HEK293 (cell line): Measurements from ENCODE around the gene SCN8A.

ENCODE experiments used
- CTCF ChIA-PET: fragments of 350-600 bp; formaldehyde crosslinking; extraction: SDS; loops from one replicate; lab custom pipeline; 2021; ENCODE audit warnings: antibody characterized with exemption; lab: Yijun Ruan, JAX
- POLR2A ChIA-PET: fragments of 300-600 bp; formaldehyde crosslinking; extraction: SDS; loops from one replicate; lab custom pipeline; 2020; ENCODE audit warnings: antibody characterized with exemption, inconsistent platforms; lab: Yijun Ruan, JAX
- H3K27ac ChIP-seq: fragments of 200-500 bp; sonication (Bioruptor generic); 2 replicates; pipeline ENCODE4 v1.5.1; 2014; ENCODE audit warnings: low read depth, low read length, control low read depth, inconsistent platforms; ENCODE audit errors: extremely low read depth
- H3K36me3 ChIP-seq, 2 experiments: fragments of 200-500 bp in 1 of 2; sonication (Bioruptor generic) in 1 of 2; 1 replicate in 1 of 2; 2 replicates in 1 of 2; pipeline ENCODE4 v1.5.1; 2014 to 2017; ENCODE audit warnings: inconsistent platforms in 2 of 2, low read length in 2 of 2; ENCODE audit not compliant: control insufficient read depth in 2 of 2, insufficient read depth in 1 of 2
- H3K4me1 ChIP-seq: fragments of 200-500 bp; sonication (Bioruptor generic); 2 replicates; pipeline ENCODE4 v1.5.1; 2014; ENCODE audit warnings: mild to moderate bottlenecking, low read length, inconsistent platforms; ENCODE audit not compliant: control insufficient read depth, insufficient read depth
- H3K4me3 ChIP-seq: 2 replicates; pipeline ENCODE4 v1.5.1; 2011; ENCODE audit warnings: low read depth, mild to moderate bottlenecking, control low read depth, low read length, moderate library complexity
- H3K9me3 ChIP-seq: fragments of 200-500 bp; sonication (Bioruptor generic); 2 replicates; pipeline ENCODE4 v1.5.1; 2014; ENCODE audit warnings: low read depth, low read length, inconsistent platforms; ENCODE audit not compliant: control insufficient read depth, insufficient read depth
- BCL11A ChIP-seq: fragments of 450-650 bp; formaldehyde crosslinking; IDR thresholded peaks from 2 replicates; pipeline ENCODE4 v1.5.1; 2016; ENCODE audit warnings: low read depth, missing biosample characterization, missing genetic modification characterization
- EGR2 ChIP-seq: fragments of 450-650 bp; formaldehyde crosslinking; IDR thresholded peaks from 2 replicates; pipeline ENCODE4 v1.5.1; 2016; ENCODE audit warnings: low read depth, missing biosample characterization, missing genetic modification characterization
- GLI2 ChIP-seq: fragments of 450-650 bp; formaldehyde crosslinking; IDR thresholded peaks from 2 replicates; pipeline ENCODE4; 2017; ENCODE audit warnings: missing biosample characterization, missing genetic modification characterization, low read depth, borderline replicate concordance
- KLF10 ChIP-seq: fragments of 450-650 bp; IDR thresholded peaks from 2 replicates; pipeline ENCODE4 v1.5.1; 2018; ENCODE audit warnings: missing biosample characterization, mild to moderate bottlenecking, missing genetic modification characterization
- MYNN ChIP-seq: fragments of 450-650 bp; formaldehyde crosslinking; IDR thresholded peaks from 2 replicates; pipeline ENCODE4 v1.5.1; 2016; ENCODE audit warnings: missing biosample characterization, missing genetic modification characterization, borderline replicate concordance
- SP2 ChIP-seq: fragments of 450-650 bp; formaldehyde crosslinking; IDR thresholded peaks from 2 replicates; pipeline ENCODE4 v1.5.1; 2016; ENCODE audit warnings: missing biosample characterization, missing genetic modification characterization
- SP7 ChIP-seq: fragments of 450-650 bp; formaldehyde crosslinking; IDR thresholded peaks from 2 replicates; pipeline ENCODE4 v1.5.1; 2016; ENCODE audit warnings: missing biosample characterization, missing genetic modification characterization
- ZBTB17 ChIP-seq: fragments of 450-650 bp; formaldehyde crosslinking; IDR thresholded peaks from 2 replicates; pipeline ENCODE4 v1.5.1; 2016; ENCODE audit warnings: missing biosample characterization, missing genetic modification characterization
- ZFP37 ChIP-seq: fragments of 450-650 bp; formaldehyde crosslinking; IDR thresholded peaks from 2 replicates; pipeline ENCODE4 v1.5.1; 2016; ENCODE audit warnings: missing biosample characterization, missing genetic modification characterization
- ZFP41 ChIP-seq: fragments of 450-650 bp; formaldehyde crosslinking; IDR thresholded peaks from 2 replicates; pipeline ENCODE4 v1.5.1; 2016; ENCODE audit warnings: missing biosample characterization, missing genetic modification characterization, borderline replicate concordance
- ZFP69B ChIP-seq: fragments of 450-650 bp; formaldehyde crosslinking; IDR thresholded peaks from 2 replicates; pipeline ENCODE4 v1.5.1; 2016; ENCODE audit warnings: missing biosample characterization, missing genetic modification characterization
- ZNF140 ChIP-seq: fragments of 450-650 bp; formaldehyde crosslinking; IDR thresholded peaks from 2 replicates; pipeline ENCODE4 v1.5.1; 2016; ENCODE audit warnings: missing biosample characterization, missing genetic modification characterization
- ZNF175 ChIP-seq: fragments of 450-650 bp; formaldehyde crosslinking; IDR thresholded peaks from 2 replicates; pipeline ENCODE4 v1.5.1; 2016; ENCODE audit warnings: missing biosample characterization, missing genetic modification characterization
- ZNF302 ChIP-seq: fragments of 450-650 bp; formaldehyde crosslinking; IDR thresholded peaks from 2 replicates; pipeline ENCODE4 v1.5.1; 2016; ENCODE audit warnings: missing biosample characterization, missing genetic modification characterization, low read depth
- ZNF433 ChIP-seq: fragments of 450-650 bp; formaldehyde crosslinking; IDR thresholded peaks from 2 replicates; pipeline ENCODE4 v1.5.1; 2016; ENCODE audit warnings: missing biosample characterization, missing genetic modification characterization, low read depth
- ZNF510 ChIP-seq: fragments of 450-650 bp; formaldehyde crosslinking; IDR thresholded peaks from 2 replicates; pipeline ENCODE4 v1.5.1; 2018; ENCODE audit warnings: mild to moderate bottlenecking, missing genetic modification characterization, missing biosample characterization; ENCODE audit not compliant: insufficient replicate concordance
- ZNF518A ChIP-seq: fragments of 450-650 bp; formaldehyde crosslinking; conservative IDR thresholded peaks from 2 replicates; pipeline ENCODE4 v1.5.1; 2016; ENCODE audit warnings: low read depth, missing biosample characterization, missing genetic modification characterization
- ZNF544 ChIP-seq: fragments of 450-650 bp; formaldehyde crosslinking; IDR thresholded peaks from 2 replicates; pipeline ENCODE4 v1.5.0; 2017; ENCODE audit warnings: missing biosample characterization, missing genetic modification characterization
- ZNF600 ChIP-seq: fragments of 450-650 bp; formaldehyde crosslinking; IDR thresholded peaks from 2 replicates; pipeline ENCODE4 v1.5.1; 2016; ENCODE audit warnings: missing biosample characterization, missing genetic modification characterization
- ZNF621 ChIP-seq: fragments of 450-650 bp; formaldehyde crosslinking; IDR thresholded peaks from 2 replicates; pipeline ENCODE4 v1.5.1; 2017; ENCODE audit warnings: missing biosample characterization, missing genetic modification characterization
- ZNF624 ChIP-seq: fragments of 450-650 bp; formaldehyde crosslinking; IDR thresholded peaks from 2 replicates; pipeline ENCODE4 v1.5.1; 2017; ENCODE audit warnings: missing biosample characterization, missing genetic modification characterization
- ZNF629 ChIP-seq: fragments of 450-650 bp; formaldehyde crosslinking; IDR thresholded peaks from 2 replicates; pipeline ENCODE4 v1.5.1; 2017; ENCODE audit warnings: missing biosample characterization, missing genetic modification characterization
- ZNF654 ChIP-seq: fragments of 450-650 bp; formaldehyde crosslinking; IDR thresholded peaks from 2 replicates; pipeline ENCODE4 v1.5.1; 2016; ENCODE audit warnings: low read depth, missing biosample characterization, missing genetic modification characterization
- ZNF692 ChIP-seq: fragments of 450-650 bp; formaldehyde crosslinking; IDR thresholded peaks from 2 replicates; pipeline ENCODE4 v1.5.1; 2016; ENCODE audit warnings: missing biosample characterization, missing genetic modification characterization
- ZNF76 ChIP-seq: fragments of 450-650 bp; formaldehyde crosslinking; IDR thresholded peaks from 2 replicates; pipeline ENCODE4; 2016; ENCODE audit warnings: low read depth, missing biosample characterization, missing genetic modification characterization, borderline replicate concordance
- TF ChIP-seq, protein P1 (sequence below): fragments of 450-650 bp; formaldehyde crosslinking; IDR thresholded peaks from 2 replicates; pipeline ENCODE4; 2016; ENCODE audit warnings: missing biosample characterization, missing genetic modification characterization

The SCN8A gene

DNA sequence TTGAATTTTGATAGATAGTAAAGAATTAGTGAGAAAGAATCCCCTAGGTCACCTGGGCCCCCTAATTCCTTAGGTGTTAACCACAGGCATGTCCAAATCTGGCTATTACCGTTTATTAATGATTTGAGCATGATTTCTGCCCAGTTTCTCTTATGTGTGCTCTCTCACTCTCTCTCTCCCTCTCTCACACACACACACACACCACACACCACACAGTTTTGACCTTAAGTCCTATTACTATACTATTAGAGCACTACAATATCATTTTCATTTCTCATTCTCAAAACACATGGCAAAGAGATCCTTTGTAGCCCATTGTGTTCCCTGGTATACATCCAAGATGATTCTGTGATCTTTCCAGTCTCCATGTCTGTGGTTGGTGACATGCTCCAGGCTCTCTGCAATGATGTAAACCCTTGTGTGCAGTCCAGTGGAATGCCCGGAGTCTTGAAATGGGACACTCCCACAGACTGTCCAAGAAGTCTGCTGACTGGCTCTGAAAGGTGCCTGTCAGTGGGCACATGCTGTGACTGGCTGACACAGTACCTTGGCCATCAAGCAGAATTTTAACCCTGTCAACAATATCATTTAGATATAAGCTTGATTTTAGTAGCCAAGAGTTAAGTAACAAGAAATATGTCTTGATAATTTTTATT is 161.3 kb downstream of the SCN8A start:
- TF ChIP-seq ZNF510 (no peak), GLI2 (tag by site-specific recombination) (no peak), ZFP69B (no peak), SP2 (peak; percentile 36; the same call in 1 of the 2 replicates), KLF10 (tag by site-specific recombination) (no peak)
- Histone ChIP-seq H3K4me3 (no peak overlapping the region), H3K4me1 (no peaks in the 10 kb centered on the region), H3K9me3 (no peaks in the 10 kb centered on the region), H3K27ac (no peak overlapping the region), H3K36me3 (no peaks in the 10 kb centered on the region)
- POLR2A ChIA-PET: no interaction called here
- CTCF ChIA-PET: interaction anchor here (1.3 kb wide), 1 partner anchor 218 kb away, joined by 3 read pairs; no protein-coding TSS in a partner anchor

GRCh38 chr12:51753980-51754675 is 163.1 kb downstream of the SCN8A start:
- POLR2A ChIA-PET: no interaction called here
- H3K27ac ChIP-seq: no peak overlapping the region

DNA sequence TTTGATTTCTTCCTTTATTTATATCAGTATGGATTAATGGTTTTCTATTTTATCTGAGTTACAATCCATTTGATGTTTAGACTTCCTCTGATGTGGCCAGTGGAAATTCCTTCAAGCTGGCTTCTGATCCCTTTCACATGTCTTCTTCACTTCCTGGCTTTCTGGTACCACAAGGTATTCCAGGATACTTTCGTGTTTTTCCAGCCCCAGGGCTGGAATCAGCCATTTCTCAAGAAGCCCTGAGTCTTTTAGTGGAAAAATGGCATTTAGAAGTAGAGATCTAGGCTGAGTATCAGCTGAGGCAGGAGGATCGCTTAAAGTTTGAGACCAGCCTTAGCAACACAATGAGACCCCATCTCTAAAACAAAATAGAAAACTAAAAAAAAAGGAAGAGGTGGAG is 164.2 kb downstream of the SCN8A start:
- POLR2A ChIA-PET: no interaction called here
- TF ChIP-seq ZNF692: no peak
- TF ChIP-seq ZNF621: no peak
- no peak for TF ChIP-seq ZNF544 (tag by site-specific recombination)
- no peak for TF ChIP-seq ZNF629 (tag by site-specific recombination)
- no peak for TF ChIP-seq ZNF140 (tag by site-specific recombination)
- TF ChIP-seq ZNF76 (tag by site-specific recombination): no peak
- no peak for TF ChIP-seq ZNF600
- TF ChIP-seq ZNF654 (tag by site-specific recombination): no peak
- TF ChIP-seq ZNF624 (tag by site-specific recombination): no peak
- no peak for TF ChIP-seq ZFP41 (tag by site-specific recombination)
- TF ChIP-seq, protein P1, sequence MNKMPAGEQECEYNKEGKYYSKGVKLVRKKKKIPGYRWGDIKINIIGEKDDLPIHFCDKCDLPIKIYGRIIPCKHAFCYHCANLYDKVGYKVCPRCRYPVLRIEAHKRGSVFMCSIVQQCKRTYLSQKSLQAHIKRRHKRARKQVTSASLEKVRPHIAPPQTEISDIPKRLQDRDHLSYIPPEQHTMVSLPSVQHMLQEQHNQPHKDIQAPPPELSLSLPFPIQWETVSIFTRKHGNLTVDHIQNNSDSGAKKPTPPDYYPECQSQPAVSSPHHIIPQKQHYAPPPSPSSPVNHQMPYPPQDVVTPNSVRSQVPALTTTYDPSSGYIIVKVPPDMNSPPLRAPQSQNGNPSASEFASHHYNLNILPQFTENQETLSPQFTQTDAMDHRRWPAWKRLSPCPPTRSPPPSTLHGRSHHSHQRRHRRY: no peak
- no peak for TF ChIP-seq ZFP37 (tag by site-specific recombination)
- no peak for TF ChIP-seq ZNF518A (tag by site-specific recombination)
- TF ChIP-seq EGR2 (tag by site-specific recombination): no peak
- no peak for TF ChIP-seq MYNN (tag by site-specific recombination)
- TF ChIP-seq ZNF175: no peak
- TF ChIP-seq ZBTB17: no peak
- no peak for TF ChIP-seq ZNF302

More at GRCh38 chr12:51753980-51754675, 163.1 kb downstream of the SCN8A start:
- Histone ChIP-seq H3K36me3 (no peaks in the 10 kb centered on the region), H3K4me3 (no peak overlapping the region), H3K9me3 (no peaks in the 10 kb centered on the region), H3K4me1 (no peaks in the 10 kb centered on the region)
- TF ChIP-seq BCL11A (tag by site-specific recombination): no peak
- no peak for TF ChIP-seq SP7 (tag by site-specific recombination)
- no peak for TF ChIP-seq ZNF433
- CTCF ChIA-PET: interaction anchor here (0.6 to 1.3 kb wide), 2 partner anchors 17 to 216 kb away, joined by 3 to 4 read pairs; no protein-coding TSS in a partner anchor

More for the DNA sequence above, 164.2 kb downstream of the SCN8A start:
- Histone ChIP-seq H3K9me3 (no peaks in the 10 kb centered on the region), H3K27ac (no peak overlapping the region), H3K4me3 (no peak overlapping the region), H3K36me3 (no peaks in the 10 kb centered on the region), H3K4me1 (no peaks in the 10 kb centered on the region)
- CTCF ChIA-PET: interaction anchor here (0.9 kb wide), 1 partner anchor 58 kb away, joined by 3 read pairs; no protein-coding TSS in a partner anchor
